Peyer's patch (tissue), 4 donors: ENCODE data around the gene ACSF2.

ENCODE experiments used
- POLR2A ChIP-seq, 2 donors: fragments of 450-650 bp; IDR thresholded peaks; one replicate each; pipeline ENCODE4 v1.5.1; 2017; ENCODE audit warnings: antibody characterized with exemption in 2 of 2, mild to moderate bottlenecking in 2 of 2, moderate library complexity in 2 of 2
- TF ChIP-seq, protein P1 (sequence below), 6 experiments: fragments of 450-650 bp in 4 of 6; fragments of 200-600 bp in 2 of 6; sonication (generic) in 1 of 6; IDR thresholded peaks; one replicate each; pipeline ENCODE4 v1.5.1; 2017 to 2019; ENCODE audit warnings: antibody characterized with exemption in 6 of 6, mild to moderate bottlenecking in 3 of 6, moderate library complexity in 1 of 6

DNA sequence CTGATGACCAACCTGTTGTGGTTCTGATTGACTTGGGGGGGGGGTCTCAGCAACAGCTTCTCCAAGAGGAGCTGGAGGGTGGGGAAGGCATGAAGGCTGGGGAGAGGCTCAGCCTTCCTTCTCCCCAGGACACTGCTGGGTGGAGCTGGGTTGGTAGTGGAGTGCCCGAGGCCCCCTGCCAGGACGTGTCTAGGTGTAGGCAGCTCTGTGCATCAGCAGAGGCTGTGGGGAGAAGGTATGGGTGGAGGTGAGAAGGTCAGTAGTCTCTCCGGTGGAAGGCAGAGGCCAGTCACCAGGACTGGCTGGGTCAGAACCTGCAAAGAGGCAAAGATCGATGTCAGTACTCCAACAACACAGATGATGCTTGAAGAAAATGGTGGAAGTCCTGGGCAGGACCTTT, 38.7 kb downstream of the ACSF2 start:
- no peak for TF ChIP-seq POLR2A (IDR thresholded peaks at IDR 0.05)
- TF ChIP-seq, protein P1, sequence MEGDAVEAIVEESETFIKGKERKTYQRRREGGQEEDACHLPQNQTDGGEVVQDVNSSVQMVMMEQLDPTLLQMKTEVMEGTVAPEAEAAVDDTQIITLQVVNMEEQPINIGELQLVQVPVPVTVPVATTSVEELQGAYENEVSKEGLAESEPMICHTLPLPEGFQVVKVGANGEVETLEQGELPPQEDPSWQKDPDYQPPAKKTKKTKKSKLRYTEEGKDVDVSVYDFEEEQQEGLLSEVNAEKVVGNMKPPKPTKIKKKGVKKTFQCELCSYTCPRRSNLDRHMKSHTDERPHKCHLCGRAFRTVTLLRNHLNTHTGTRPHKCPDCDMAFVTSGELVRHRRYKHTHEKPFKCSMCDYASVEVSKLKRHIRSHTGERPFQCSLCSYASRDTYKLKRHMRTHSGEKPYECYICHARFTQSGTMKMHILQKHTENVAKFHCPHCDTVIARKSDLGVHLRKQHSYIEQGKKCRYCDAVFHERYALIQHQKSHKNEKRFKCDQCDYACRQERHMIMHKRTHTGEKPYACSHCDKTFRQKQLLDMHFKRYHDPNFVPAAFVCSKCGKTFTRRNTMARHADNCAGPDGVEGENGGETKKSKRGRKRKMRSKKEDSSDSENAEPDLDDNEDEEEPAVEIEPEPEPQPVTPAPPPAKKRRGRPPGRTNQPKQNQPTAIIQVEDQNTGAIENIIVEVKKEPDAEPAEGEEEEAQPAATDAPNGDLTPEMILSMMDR (IDR thresholded peaks at IDR 0.05): no peak
